AG04450 (cell line): ENCODE results near the gene POU1F1. TPM values are rescaled to one million over a fixed set of nuclear protein-coding genes. Genes with fewer than 3 reads are reported as not detected.

Source experiments
- CTCF ChIA-PET: fragments of 300-600, 350-600 bp; formaldehyde crosslinking; extraction: SDS; loops from one replicate; lab custom pipeline; 2022; ENCODE audit warnings: antibody characterized with exemption, inconsistent platforms; lab: Charles Lee
- POLR2A ChIA-PET: fragments of 350-600 bp; formaldehyde crosslinking; extraction: SDS; loops from one replicate; lab custom pipeline; 2021; ENCODE audit warnings: antibody characterized with exemption, inconsistent platforms; lab: Yijun Ruan, JAX
- DNase-seq: peaks from one replicate; pipeline ENCODE4 v3.0.0-alpha.2; 2011; ENCODE audit warnings: low read depth, low spot score
- H3K27ac ChIP-seq: one replicate; pipeline ENCODE4 v1.5.1; 2012; ENCODE audit warnings: low read depth, low read length, control low read depth
- H3K27me3 ChIP-seq: one replicate; pipeline ENCODE4 v1.6.0; 2012; ENCODE audit warnings: low read length; ENCODE audit not compliant: control insufficient read depth, insufficient read depth
- H3K4me3 ChIP-seq: 2 replicates; pipeline ENCODE4 v1.5.1; 2011; ENCODE audit warnings: mild to moderate bottlenecking, low read depth, low read length, control low read depth
- H3K9me3 ChIP-seq: 2 replicates; pipeline ENCODE4 v1.5.1; 2012; ENCODE audit warnings: low read length; ENCODE audit not compliant: control insufficient read depth, insufficient read depth
- CTCF ChIP-seq: IDR thresholded peaks from 2 replicates; pipeline ENCODE4 v1.5.1; 2011; ENCODE audit warnings: low read depth, low read length, control low read depth, inconsistent platforms
- polyA plus RNA-seq: library from polyadenylated mRNA; depleted of rRNA; stranded (reverse); fragments of >200 nt; gene quantifications from 2 replicates; pipeline ENCODE4 v1.2.3, GENCODE V29; 2011; rRNA removed
- small RNA-seq: library from RNA; depleted of rRNA; stranded (forward); fragments of <200 nt; gene quantifications from one replicate; pipeline ENCODE3, GENCODE V24; 2012; ENCODE audit warnings: low read depth; ENCODE audit not compliant: insufficient read length

The POU1F1 gene
- polyA plus RNA-seq, 1 experiment, result not detected

- peaks cover 5% of the 10 kb centered on the region for H3K27me3 ChIP-seq
- no peaks in the 10 kb centered on the region for H3K9me3 ChIP-seq
- H3K27ac ChIP-seq, result no peak overlapping the region
- H3K4me3 ChIP-seq, result no peak overlapping the region
- no peak for TF ChIP-seq CTCF
- DNase-seq, result no peak
- POLR2A ChIA-PET, result no interaction called here
- CTCF ChIA-PET, result no interaction called here
These were observed 57.8 kb downstream of the POU1F1 start for GRCh38 chr3:87218560-87218959.

Small RNAs within 50 kb of the gene (small RNA-seq; reads per million reads assigned to genes)
- not detected for gene MIR4795

Other genes with a start within 250 kb of the POU1F1 start
- gene CHMP2B, start 49.3 kb downstream of the POU1F1 start, polyA plus RNA-seq, result 19.3 and 28.4 TPM in 2 replicates